Measurements from ENCODE around the gene CTNNA3.

Gene CTNNA3

GRCh38 chr10:65911151-65911835 is 1784.7 kb downstream of the CTNNA3 start:
- H3K27ac ChIP-seq (ENCODE audit: low read depth, low read length) = no peak overlapping the region
- H3K4me3 ChIP-seq (ENCODE audit: low read length) = no peak overlapping the region
- H3K36me3 ChIP-seq (ENCODE audit: control insufficient read depth, low read length) = no peaks in the 10 kb centered on the region
- H4K20me1 ChIP-seq (ENCODE audit: control insufficient read depth, insufficient read depth, low read depth, low read length) = no peaks in the 10 kb centered on the region
- H3K79me2 ChIP-seq (ENCODE audit: control insufficient read depth, low read length) = no peaks in the 10 kb centered on the region
- TF ChIP-seq, protein P1, sequence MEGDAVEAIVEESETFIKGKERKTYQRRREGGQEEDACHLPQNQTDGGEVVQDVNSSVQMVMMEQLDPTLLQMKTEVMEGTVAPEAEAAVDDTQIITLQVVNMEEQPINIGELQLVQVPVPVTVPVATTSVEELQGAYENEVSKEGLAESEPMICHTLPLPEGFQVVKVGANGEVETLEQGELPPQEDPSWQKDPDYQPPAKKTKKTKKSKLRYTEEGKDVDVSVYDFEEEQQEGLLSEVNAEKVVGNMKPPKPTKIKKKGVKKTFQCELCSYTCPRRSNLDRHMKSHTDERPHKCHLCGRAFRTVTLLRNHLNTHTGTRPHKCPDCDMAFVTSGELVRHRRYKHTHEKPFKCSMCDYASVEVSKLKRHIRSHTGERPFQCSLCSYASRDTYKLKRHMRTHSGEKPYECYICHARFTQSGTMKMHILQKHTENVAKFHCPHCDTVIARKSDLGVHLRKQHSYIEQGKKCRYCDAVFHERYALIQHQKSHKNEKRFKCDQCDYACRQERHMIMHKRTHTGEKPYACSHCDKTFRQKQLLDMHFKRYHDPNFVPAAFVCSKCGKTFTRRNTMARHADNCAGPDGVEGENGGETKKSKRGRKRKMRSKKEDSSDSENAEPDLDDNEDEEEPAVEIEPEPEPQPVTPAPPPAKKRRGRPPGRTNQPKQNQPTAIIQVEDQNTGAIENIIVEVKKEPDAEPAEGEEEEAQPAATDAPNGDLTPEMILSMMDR (IDR thresholded peaks at IDR 0.05; ENCODE audit: low read depth, low read length, poor library complexity, severe bottlenecking) = no peak
- TF ChIP-seq EZH2phosphoT487 (IDR thresholded peaks at IDR 0.05; ENCODE audit: borderline replicate concordance, low read length) = no peak
- peaks cover 7% of the 10 kb centered on the region for H3K4me1 ChIP-seq (ENCODE audit: control insufficient read depth, low read length)
- no peaks in the 10 kb centered on the region for H3K27me3 ChIP-seq (ENCODE audit: control insufficient read depth, low read length)
- no peaks in the 10 kb centered on the region for H3F3A ChIP-seq (ENCODE audit: control insufficient read depth, insufficient read depth)
- H3K9me3 ChIP-seq (ENCODE audit: control insufficient read depth, insufficient read depth, low read length) = no peaks in the 10 kb centered on the region
- no peak overlapping the region for H3K4me2 ChIP-seq (ENCODE audit: low read length)
- H3K9me2 ChIP-seq (replicated peaks; ENCODE audit: control insufficient read depth, low read length) = no peaks in the 10 kb centered on the region

- no peaks in the 10 kb centered on the region for H3K9me2 ChIP-seq (replicated peaks; ENCODE audit: control insufficient read depth, low read length)
- no peaks in the 10 kb centered on the region for H3K79me2 ChIP-seq (ENCODE audit: control insufficient read depth, low read length)
- H3K27ac ChIP-seq (ENCODE audit: low read depth, low read length) = no peak overlapping the region
- H3K4me3 ChIP-seq (ENCODE audit: low read length) = no peak overlapping the region
- H3K4me2 ChIP-seq (ENCODE audit: low read length) = no peak overlapping the region
- H3K9me3 ChIP-seq (ENCODE audit: control insufficient read depth, insufficient read depth, low read length) = no peaks in the 10 kb centered on the region
- no peak for TF ChIP-seq EZH2phosphoT487 (IDR thresholded peaks at IDR 0.05; ENCODE audit: borderline replicate concordance, low read length)
- TF ChIP-seq, protein P1 (IDR thresholded peaks at IDR 0.05; ENCODE audit: low read depth, low read length, poor library complexity, severe bottlenecking) = no peak
- H3F3A ChIP-seq (ENCODE audit: control insufficient read depth, insufficient read depth) = no peaks in the 10 kb centered on the region
- no peaks in the 10 kb centered on the region for H3K27me3 ChIP-seq (ENCODE audit: control insufficient read depth, low read length)
- H3K36me3 ChIP-seq (ENCODE audit: control insufficient read depth, low read length) = no peaks in the 10 kb centered on the region
- no peaks in the 10 kb centered on the region for H4K20me1 ChIP-seq (ENCODE audit: control insufficient read depth, insufficient read depth, low read depth, low read length)
- peaks cover 7% of the 10 kb centered on the region for H3K4me1 ChIP-seq (ENCODE audit: control insufficient read depth, low read length)
Measured at GRCh38 chr10:65910209-65910608, 1785.8 kb downstream of the CTNNA3 start.

DNA sequence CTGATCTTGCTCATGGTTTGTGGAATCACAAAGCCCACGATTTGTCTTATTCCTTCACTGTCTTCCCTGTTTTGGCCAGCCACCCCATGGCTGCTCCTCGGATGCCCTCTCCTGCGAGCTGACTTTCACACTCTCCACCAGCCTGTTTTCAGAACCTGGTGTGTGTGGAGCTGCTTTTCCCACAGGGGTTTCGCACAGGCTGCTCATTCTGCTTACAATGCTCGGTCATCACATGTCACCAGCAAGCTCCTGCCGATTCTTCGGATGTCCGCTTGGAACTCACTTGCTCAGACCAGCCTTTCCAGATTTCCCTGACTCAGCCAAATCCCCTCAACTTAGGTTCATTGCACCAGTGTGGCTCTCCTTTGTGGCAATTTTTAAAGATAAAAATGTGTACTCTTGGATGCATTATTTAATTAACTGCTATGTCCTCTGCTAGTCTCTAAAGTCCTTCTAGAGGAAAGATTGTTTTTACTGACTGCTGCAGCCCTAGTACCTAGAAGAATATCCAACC is 1788.7 kb downstream of the CTNNA3 start:
- Histone ChIP-seq H3F3A (ENCODE audit: control insufficient read depth, insufficient read depth) (no peaks in the 10 kb centered on the region), H3K79me2 (ENCODE audit: control insufficient read depth, low read length) (no peaks in the 10 kb centered on the region), H4K20me1 (ENCODE audit: control insufficient read depth, insufficient read depth, low read depth, low read length) (no peaks in the 10 kb centered on the region), H3K27ac (ENCODE audit: low read depth, low read length) (no peak overlapping the region), H3K4me2 (ENCODE audit: low read length) (no peak overlapping the region), H3K9me2 (replicated peaks; ENCODE audit: control insufficient read depth, low read length) (no peaks in the 10 kb centered on the region), H3K36me3 (ENCODE audit: control insufficient read depth, low read length) (no peaks in the 10 kb centered on the region), H3K4me3 (ENCODE audit: low read length) (no peak overlapping the region), H3K9me3 (ENCODE audit: control insufficient read depth, insufficient read depth, low read length) (no peaks in the 10 kb centered on the region), H3K27me3 (ENCODE audit: control insufficient read depth, low read length) (no peaks in the 10 kb centered on the region), H3K4me1 (ENCODE audit: control insufficient read depth, low read length) (peaks cover 7% of the 10 kb centered on the region)
- TF ChIP-seq, protein P1 (IDR thresholded peaks at IDR 0.05; ENCODE audit: low read depth, low read length, poor library complexity, severe bottlenecking) = no peak
- TF ChIP-seq EZH2phosphoT487 (IDR thresholded peaks at IDR 0.05; ENCODE audit: borderline replicate concordance, low read length) = no peak

All from DOHH2 (cell line).